HEK293 (cell line): Measurements from ENCODE around the gene GDA.

Source experiments
- CTCF ChIA-PET: fragments of 350-600 bp; formaldehyde crosslinking; extraction: SDS; loops from one replicate; lab custom pipeline; 2021; ENCODE audit warnings: antibody characterized with exemption; lab: Yijun Ruan, JAX
- POLR2A ChIA-PET: fragments of 300-600 bp; formaldehyde crosslinking; extraction: SDS; loops from one replicate; lab custom pipeline; 2020; ENCODE audit warnings: antibody characterized with exemption, inconsistent platforms; lab: Yijun Ruan, JAX
- H3K27ac ChIP-seq: fragments of 200-500 bp; sonication (Bioruptor generic); 2 replicates; pipeline ENCODE4 v1.5.1; 2014; ENCODE audit warnings: low read depth, low read length, control low read depth, inconsistent platforms; ENCODE audit errors: extremely low read depth
- H3K36me3 ChIP-seq, 2 experiments: fragments of 200-500 bp in 1 of 2; sonication (Bioruptor generic) in 1 of 2; 1 replicate in 1 of 2; 2 replicates in 1 of 2; pipeline ENCODE4 v1.5.1; 2014 to 2017; ENCODE audit warnings: inconsistent platforms in 2 of 2, low read length in 2 of 2; ENCODE audit not compliant: control insufficient read depth in 2 of 2, insufficient read depth in 1 of 2
- H3K4me1 ChIP-seq: fragments of 200-500 bp; sonication (Bioruptor generic); 2 replicates; pipeline ENCODE4 v1.5.1; 2014; ENCODE audit warnings: mild to moderate bottlenecking, low read length, inconsistent platforms; ENCODE audit not compliant: control insufficient read depth, insufficient read depth
- H3K4me3 ChIP-seq: 2 replicates; pipeline ENCODE4 v1.5.1; 2011; ENCODE audit warnings: low read depth, mild to moderate bottlenecking, control low read depth, low read length, moderate library complexity
- H3K9me3 ChIP-seq: fragments of 200-500 bp; sonication (Bioruptor generic); 2 replicates; pipeline ENCODE4 v1.5.1; 2014; ENCODE audit warnings: low read depth, low read length, inconsistent platforms; ENCODE audit not compliant: control insufficient read depth, insufficient read depth
- ELK4 ChIP-seq: IDR thresholded peaks from 2 replicates; pipeline ENCODE4 v1.6.1; 2011; ENCODE audit warnings: mild to moderate bottlenecking, low read depth, low read length, borderline replicate concordance
- GLIS1 ChIP-seq: fragments of 450-650 bp; formaldehyde crosslinking; IDR thresholded peaks from 2 replicates; pipeline ENCODE4 v1.5.1; 2016; ENCODE audit warnings: missing biosample characterization, missing genetic modification characterization
- KLF10 ChIP-seq: fragments of 450-650 bp; IDR thresholded peaks from 2 replicates; pipeline ENCODE4 v1.5.1; 2018; ENCODE audit warnings: missing biosample characterization, mild to moderate bottlenecking, missing genetic modification characterization
- OSR2 ChIP-seq: fragments of 450-650 bp; formaldehyde crosslinking; IDR thresholded peaks from 2 replicates; pipeline ENCODE4 v1.5.1; 2016; ENCODE audit warnings: missing biosample characterization, missing genetic modification characterization
- PRDM1 ChIP-seq: fragments of 450-650 bp; formaldehyde crosslinking; IDR thresholded peaks from 2 replicates; pipeline ENCODE4; 2016; ENCODE audit warnings: missing biosample characterization, missing genetic modification characterization
- RBAK ChIP-seq: fragments of 450-650 bp; formaldehyde crosslinking; IDR thresholded peaks from 2 replicates; pipeline ENCODE4 v1.5.1; 2016; ENCODE audit warnings: missing biosample characterization, missing genetic modification characterization
- REPIN1 ChIP-seq: fragments of 450-650 bp; formaldehyde crosslinking; IDR thresholded peaks from 2 replicates; pipeline ENCODE4 v1.5.1; 2017; ENCODE audit warnings: missing biosample characterization, missing genetic modification characterization, low read depth
- SP7 ChIP-seq: fragments of 450-650 bp; formaldehyde crosslinking; IDR thresholded peaks from 2 replicates; pipeline ENCODE4 v1.5.1; 2016; ENCODE audit warnings: missing biosample characterization, missing genetic modification characterization
- ZBTB1 ChIP-seq: fragments of 450-650 bp; formaldehyde crosslinking; IDR thresholded peaks from 2 replicates; pipeline ENCODE4 v1.5.1; 2016; ENCODE audit warnings: missing biosample characterization, missing genetic modification characterization
- ZBTB6 ChIP-seq: fragments of 450-650 bp; formaldehyde crosslinking; IDR thresholded peaks from 2 replicates; pipeline ENCODE4 v1.5.1; 2017; ENCODE audit warnings: missing biosample characterization, missing genetic modification characterization
- ZBTB7A ChIP-seq: fragments of 450-650 bp; formaldehyde crosslinking; IDR thresholded peaks from 2 replicates; pipeline ENCODE4 v1.5.1; 2016; ENCODE audit warnings: low read depth, missing biosample characterization, missing genetic modification characterization
- ZFP41 ChIP-seq: fragments of 450-650 bp; formaldehyde crosslinking; IDR thresholded peaks from 2 replicates; pipeline ENCODE4 v1.5.1; 2016; ENCODE audit warnings: missing biosample characterization, missing genetic modification characterization, borderline replicate concordance
- ZNF10 ChIP-seq: fragments of 450-650 bp; formaldehyde crosslinking; IDR thresholded peaks from 2 replicates; pipeline ENCODE4 v1.5.1; 2017; ENCODE audit warnings: missing biosample characterization, missing genetic modification characterization
- ZNF133 ChIP-seq: fragments of 450-650 bp; formaldehyde crosslinking; IDR thresholded peaks from 2 replicates; pipeline ENCODE4 v1.5.1; 2016; ENCODE audit warnings: missing biosample characterization, missing genetic modification characterization
- ZNF2 ChIP-seq: fragments of 450-650 bp; formaldehyde crosslinking; IDR thresholded peaks from 2 replicates; pipeline ENCODE4 v1.5.1; 2016; ENCODE audit warnings: missing biosample characterization, missing genetic modification characterization
- ZNF223 ChIP-seq: fragments of 450-650 bp; formaldehyde crosslinking; IDR thresholded peaks from 2 replicates; pipeline ENCODE4 v1.5.1; 2016; ENCODE audit warnings: missing biosample characterization, missing genetic modification characterization
- ZNF350 ChIP-seq: fragments of 450-650 bp; formaldehyde crosslinking; IDR thresholded peaks from 2 replicates; pipeline ENCODE4 v1.5.0; 2017; ENCODE audit warnings: missing biosample characterization, mild to moderate bottlenecking, missing genetic modification characterization
- ZNF394 ChIP-seq: fragments of 450-650 bp; formaldehyde crosslinking; IDR thresholded peaks from 2 replicates; pipeline ENCODE4 v1.5.1; 2016; ENCODE audit warnings: missing biosample characterization, missing genetic modification characterization, mild to moderate bottlenecking, moderate library complexity, borderline replicate concordance
- ZNF548 ChIP-seq: fragments of 450-650 bp; formaldehyde crosslinking; IDR thresholded peaks from 2 replicates; pipeline ENCODE4 v1.5.1; 2016; ENCODE audit warnings: missing biosample characterization, missing genetic modification characterization
- ZNF596 ChIP-seq: fragments of 450-650 bp; IDR thresholded peaks from 2 replicates; pipeline ENCODE4 v1.5.0; 2018; ENCODE audit warnings: missing biosample characterization, mild to moderate bottlenecking, missing genetic modification characterization, moderate library complexity
- ZNF621 ChIP-seq: fragments of 450-650 bp; formaldehyde crosslinking; IDR thresholded peaks from 2 replicates; pipeline ENCODE4 v1.5.1; 2017; ENCODE audit warnings: missing biosample characterization, missing genetic modification characterization
- ZNF623 ChIP-seq: fragments of 450-650 bp; formaldehyde crosslinking; IDR thresholded peaks from 2 replicates; pipeline ENCODE4 v1.5.1; 2016; ENCODE audit warnings: missing biosample characterization, missing genetic modification characterization
- ZNF660 ChIP-seq: fragments of 450-650 bp; IDR thresholded peaks from 2 replicates; pipeline ENCODE4 v1.5.1; 2018; ENCODE audit warnings: missing biosample characterization, mild to moderate bottlenecking, missing genetic modification characterization
- ZNF670 ChIP-seq: fragments of 450-650 bp; formaldehyde crosslinking; IDR thresholded peaks from 2 replicates; pipeline ENCODE4 v1.5.1; 2016; ENCODE audit warnings: missing biosample characterization, missing genetic modification characterization, low read depth
- ZNF785 ChIP-seq: fragments of 450-650 bp; formaldehyde crosslinking; IDR thresholded peaks from 2 replicates; pipeline ENCODE4 v1.5.1; 2016; ENCODE audit warnings: missing biosample characterization, missing genetic modification characterization
- ZSCAN23 ChIP-seq: fragments of 450-650 bp; formaldehyde crosslinking; IDR thresholded peaks from 2 replicates; pipeline ENCODE4 v1.5.1; 2016; ENCODE audit warnings: missing biosample characterization, missing genetic modification characterization
- ZSCAN30 ChIP-seq: fragments of 450-650 bp; IDR thresholded peaks from 2 replicates; pipeline ENCODE4 v1.5.1; 2018; ENCODE audit warnings: missing biosample characterization, mild to moderate bottlenecking, missing genetic modification characterization, moderate library complexity
- ZXDB ChIP-seq: fragments of 450-650 bp; formaldehyde crosslinking; IDR thresholded peaks from 2 replicates; pipeline ENCODE4 v1.5.1; 2016; ENCODE audit warnings: missing biosample characterization, missing genetic modification characterization
- TF ChIP-seq, protein P1 (sequence below): fragments of 450-650 bp; formaldehyde crosslinking; IDR thresholded peaks from 2 replicates; pipeline ENCODE4 v1.5.1; 2016; ENCODE audit warnings: missing biosample characterization, missing genetic modification characterization
- TF ChIP-seq, protein P2 (sequence below): fragments of 450-650 bp; formaldehyde crosslinking; IDR thresholded peaks from 2 replicates; pipeline ENCODE4 v1.5.1; 2016; ENCODE audit warnings: missing biosample characterization, missing genetic modification characterization

GDA gene

DNA sequence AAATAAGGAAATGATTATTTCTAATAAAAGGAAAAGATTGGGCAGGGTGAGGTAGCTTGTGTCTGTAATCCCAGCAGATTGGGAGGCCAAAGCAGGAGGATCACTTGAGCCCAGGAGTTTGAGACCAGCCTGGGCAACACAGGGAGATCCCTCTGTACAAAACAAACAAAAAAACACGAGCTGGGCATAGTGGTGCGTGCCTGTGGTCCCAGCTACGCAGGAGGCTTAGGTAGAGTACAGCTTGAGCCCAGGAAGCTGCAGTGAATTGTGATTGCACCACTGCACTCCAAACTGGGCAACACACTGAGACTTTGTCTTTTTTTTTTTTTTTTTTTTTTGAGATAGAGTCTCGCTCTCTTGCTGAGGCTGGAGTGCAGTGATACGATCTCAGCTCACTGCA lies 18.8 kb downstream of the GDA start (continued):
- TF ChIP-seq ELK4, result no peak
- TF ChIP-seq ZNF660, result no peak
- TF ChIP-seq ZBTB7A (tag by site-specific recombination), result no peak
- no peak for TF ChIP-seq ZNF596 (tag by site-specific recombination)
- no peak for TF ChIP-seq ZSCAN30 (tag by site-specific recombination)

DNA sequence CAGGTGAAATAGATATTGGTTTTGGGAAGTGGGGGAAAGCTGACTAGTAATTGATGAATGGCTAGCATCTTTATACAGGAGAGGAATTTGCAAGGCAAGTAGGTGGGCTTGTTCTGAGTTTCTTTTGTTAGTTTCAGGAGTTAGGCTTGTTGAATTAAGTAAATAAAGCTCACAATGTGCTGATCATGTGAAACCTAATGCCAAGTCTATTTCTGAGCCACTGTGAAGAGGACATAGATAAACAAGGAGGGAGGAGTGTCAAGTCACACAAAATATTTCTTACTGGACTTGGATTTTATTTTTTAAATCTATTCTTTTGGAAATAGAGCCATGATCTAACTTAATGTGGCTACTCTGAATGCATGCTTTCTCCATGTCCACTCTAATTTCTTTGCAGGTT lies 19.9 kb downstream of the GDA start:
- ChIA-PET POLR2A (no interaction called here), CTCF (interaction anchor here (1.0 kb wide), 1 partner anchor 102 kb away, joined by 5 read pairs; no protein-coding TSS in a partner anchor)
- H3K36me3 ChIP-seq, result no peaks in the 10 kb centered on the region
- no peak for TF ChIP-seq ZSCAN23
- TF ChIP-seq ZNF548 (tag by site-specific recombination), result no peak
- TF ChIP-seq ZBTB6, result no peak
- TF ChIP-seq SP7 (tag by site-specific recombination), result no peak
- TF ChIP-seq ZNF2, result no peak
- no peak for TF ChIP-seq ZNF133 (tag by site-specific recombination)
- TF ChIP-seq, protein P1, sequence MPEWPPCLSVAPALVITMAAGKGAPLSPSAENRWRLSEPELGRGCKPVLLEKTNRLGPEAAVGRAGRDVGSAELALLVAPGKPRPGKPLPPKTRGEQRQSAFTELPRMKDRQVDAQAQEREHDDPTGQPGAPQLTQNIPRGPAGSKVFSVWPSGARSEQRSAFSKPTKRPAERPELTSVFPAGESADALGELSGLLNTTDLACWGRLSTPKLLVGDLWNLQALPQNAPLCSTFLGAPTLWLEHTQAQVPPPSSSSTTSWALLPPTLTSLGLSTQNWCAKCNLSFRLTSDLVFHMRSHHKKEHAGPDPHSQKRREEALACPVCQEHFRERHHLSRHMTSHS (tag by site-specific recombination), result no peak
- no peak for TF ChIP-seq ZNF394 (tag by site-specific recombination)
- TF ChIP-seq ZNF223 (tag by site-specific recombination), result no peak
- no peak for TF ChIP-seq ZNF670 (tag by site-specific recombination)
- no peak for TF ChIP-seq GLIS1
- H3K4me3 ChIP-seq, result no peak overlapping the region
- H3K4me1 ChIP-seq, result peaks cover 5% of the 10 kb centered on the region
- no peaks in the 10 kb centered on the region for H3K9me3 ChIP-seq
- no peak overlapping the region for H3K27ac ChIP-seq

- Histone ChIP-seq H3K36me3 (no peaks in the 10 kb centered on the region), H3K27ac (no peak overlapping the region), H3K4me1 (peaks cover 5% of the 10 kb centered on the region), H3K4me3 (no peak overlapping the region)
- ChIA-PET POLR2A (no interaction called here), CTCF (interaction anchor here (0.6 kb wide), 1 partner anchor 138 kb away, joined by 3 read pairs; no protein-coding TSS in a partner anchor)
- TF ChIP-seq REPIN1 (tag by site-specific recombination) (no peak), ZBTB1 (tag by site-specific recombination) (no peak), ZXDB (tag by site-specific recombination) (no peak), KLF10 (no peak), ZFP41 (tag by site-specific recombination) (no peak), RBAK (no peak), PRDM1 (tag by site-specific recombination) (no peak), ZNF10 (tag by site-specific recombination) (no peak), OSR2 (tag by site-specific recombination) (no peak), ZNF621 (tag by site-specific recombination) (no peak), ZNF785 (tag by site-specific recombination) (no peak), ZNF350 (tag by site-specific recombination) (no peak), ZNF623 (tag by site-specific recombination) (no peak)
- TF ChIP-seq, protein P2, sequence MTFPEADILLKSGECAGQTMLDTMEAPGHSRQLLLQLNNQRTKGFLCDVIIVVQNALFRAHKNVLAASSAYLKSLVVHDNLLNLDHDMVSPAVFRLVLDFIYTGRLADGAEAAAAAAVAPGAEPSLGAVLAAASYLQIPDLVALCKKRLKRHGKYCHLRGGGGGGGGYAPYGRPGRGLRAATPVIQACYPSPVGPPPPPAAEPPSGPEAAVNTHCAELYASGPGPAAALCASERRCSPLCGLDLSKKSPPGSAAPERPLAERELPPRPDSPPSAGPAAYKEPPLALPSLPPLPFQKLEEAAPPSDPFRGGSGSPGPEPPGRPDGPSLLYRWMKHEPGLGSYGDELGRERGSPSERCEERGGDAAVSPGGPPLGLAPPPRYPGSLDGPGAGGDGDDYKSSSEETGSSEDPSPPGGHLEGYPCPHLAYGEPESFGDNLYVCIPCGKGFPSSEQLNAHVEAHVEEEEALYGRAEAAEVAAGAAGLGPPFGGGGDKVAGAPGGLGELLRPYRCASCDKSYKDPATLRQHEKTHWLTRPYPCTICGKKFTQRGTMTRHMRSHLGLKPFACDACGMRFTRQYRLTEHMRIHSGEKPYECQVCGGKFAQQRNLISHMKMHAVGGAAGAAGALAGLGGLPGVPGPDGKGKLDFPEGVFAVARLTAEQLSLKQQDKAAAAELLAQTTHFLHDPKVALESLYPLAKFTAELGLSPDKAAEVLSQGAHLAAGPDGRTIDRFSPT (tag by site-specific recombination), result no peak
- TF ChIP-seq, all 188 proteins: peak for 0
- H3K9me3 ChIP-seq, result no peaks in the 10 kb centered on the region
Observed at GRCh38 chr9:72173080-72173479, 23.8 kb downstream of the GDA start.
